ENCODE results near the gene CTSH. TPM values are rescaled to one million over a fixed set of nuclear protein-coding genes. Genes with fewer than 3 reads are reported as not detected.

The CTSH gene
- total RNA-seq = 3.2 and 9.4 TPM in 2 replicates

GRCh38 chr15:78944669-78945407, at the start of gene CTSH:
Gene CTSH, minus strand, starts transcription at chr15:78945046. Its CDS starts 65 bp downstream, at chr15:78944981.

DNA sequence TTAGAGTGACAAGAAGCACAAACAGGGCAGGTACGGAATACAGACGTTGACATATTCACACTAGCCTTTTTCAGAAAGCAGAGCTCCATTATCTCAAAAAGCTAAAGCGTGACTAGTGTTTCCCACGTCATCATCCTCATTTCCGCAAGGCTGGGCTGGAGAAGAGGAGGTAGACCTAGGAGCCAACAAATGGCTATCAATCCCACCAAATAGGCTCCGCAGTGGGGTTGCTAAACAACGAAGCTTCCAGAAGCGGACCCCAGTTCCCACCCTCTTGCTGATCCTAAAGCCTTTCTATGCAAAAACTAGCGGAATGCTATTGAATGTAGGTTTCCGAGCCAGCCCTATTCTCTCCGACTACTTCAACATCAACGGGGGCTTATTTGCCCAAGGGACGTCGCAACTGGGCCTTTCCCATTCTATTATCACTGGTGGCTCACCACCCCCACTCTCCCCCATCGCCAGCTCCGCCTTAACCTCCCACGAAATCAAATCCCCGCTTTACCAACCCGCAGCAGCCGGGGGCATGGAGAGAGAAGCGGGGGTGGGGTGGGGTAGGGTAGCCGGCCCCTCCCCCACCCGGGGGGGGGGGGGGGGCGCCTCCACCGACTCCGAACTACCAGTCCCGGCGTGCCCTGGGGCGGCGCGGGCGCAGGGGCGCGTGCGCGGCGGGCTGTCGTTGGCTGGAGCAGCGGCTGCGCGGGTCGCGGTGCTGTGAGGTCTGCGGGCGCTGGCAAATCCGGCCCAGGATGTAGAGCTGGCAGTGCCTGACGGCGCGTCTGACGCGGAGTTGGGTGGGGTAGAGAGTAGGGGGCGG, 72.5 kb downstream of the CTSH start, which contains the start of gene MORF4L1:
TSS of gene MORF4L1 (plus strand) at position 736 of the 817 bp plus-strand sequence. CDS start 128 bp downstream, outside the sequence.

Other genes starting within 250 kb of the CTSH start
- gene ADAMTS7, start 133.6 kb downstream of the CTSH start, total RNA-seq = 4.3 and 5.0 TPM in 2 replicates
- gene MORF4L1, start 72.2 kb downstream of the CTSH start, total RNA-seq = 321 and 331 TPM in 2 replicates
- gene RASGRF1, start 145.7 kb upstream of the CTSH start, total RNA-seq = under 0.01 and 0.50 TPM in 2 replicates

Measured in bronchus fibroblast of lung (primary cell).